ENCODE measurements around the gene DCD.

- no peak for TF ChIP-seq CTCF (IDR thresholded peaks at IDR 0.05; ENCODE audit: extremely low read depth in 1 of 2, insufficient read depth in 1 of 2, low read depth in 1 of 2, low read length in 2 of 2)
- TF ChIP-seq JUN (IDR thresholded peaks at IDR 0.05; ENCODE audit: borderline replicate concordance, insufficient read depth, insufficient read length, low read depth), result no peak
- no peak for TF ChIP-seq POLR2A (IDR thresholded peaks at IDR 0.05; ENCODE audit: low read depth, low read length)
- no peak for TF ChIP-seq MYC (IDR thresholded peaks at IDR 0.05; ENCODE audit: low read depth, low read length)
- TF ChIP-seq, protein P1, sequence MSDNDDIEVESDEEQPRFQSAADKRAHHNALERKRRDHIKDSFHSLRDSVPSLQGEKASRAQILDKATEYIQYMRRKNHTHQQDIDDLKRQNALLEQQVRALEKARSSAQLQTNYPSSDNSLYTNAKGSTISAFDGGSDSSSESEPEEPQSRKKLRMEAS (IDR thresholded peaks at IDR 0.05; ENCODE audit: insufficient read depth, insufficient read length), result no peak
These were observed 41.6 kb downstream of the DCD start for GRCh38 chr12:54606556-54606955.

Measured in endothelial cell of umbilical vein (primary cell).